Tibial artery (tissue), 4 donors: Measurements from ENCODE around the gene ERN2.
A peak's percentile ranks its signal among the peaks of the same experiment; 100 is the strongest.

ENCODE experiments used
- DNase-seq, 2 donors: peaks; one replicate each; pipeline ENCODE4 v3.0.0-alpha.2; 2019
- H3K27ac ChIP-seq, 2 donors: fragments of 200-600 bp; sonication (generic) in 1 of 2; 1 replicate in 1 of 2; 2 replicates in 1 of 2; pipeline ENCODE4 v1.5.1; 2018 to 2019; ENCODE audit warnings: mild to moderate bottlenecking in 1 of 2
- H3K27me3 ChIP-seq, 2 donors: fragments of 200-600 bp; sonication (generic) in 1 of 2; one replicate each; pipeline versions ENCODE4 v1.5.1 to v1.6.0; 2016 to 2019
- H3K36me3 ChIP-seq, 3 donors: fragments of 200-600 bp; sonication (generic) in 2 of 3; one replicate each; pipeline ENCODE4 v1.5.1; 2016 to 2019; ENCODE audit warnings: mild to moderate bottlenecking in 2 of 3
- H3K4me1 ChIP-seq, 4 donors: fragments of 200-600 bp; sonication (generic) in 2 of 4; 1 replicate in 3 of 4; 2 replicates in 1 of 4; pipeline ENCODE4 v1.5.1; 2016 to 2019
- H3K4me3 ChIP-seq, 2 donors: fragments of 200-600 bp; sonication (generic) in 1 of 2; 1 replicate in 1 of 2; 2 replicates in 1 of 2; pipeline ENCODE4 v1.5.1; 2018 to 2019; ENCODE audit warnings: mild to moderate bottlenecking in 2 of 2
- H3K9me3 ChIP-seq, 3 donors: fragments of 200-600 bp; sonication (generic) in 1 of 3; one replicate each; pipeline ENCODE4 v1.5.1; 2016 to 2019
- intact Hi-C: fragments of 100-400 bp; cut with DNase I; formaldehyde crosslinking; loops from one replicate; pipeline ENCODE4 v1.15.0; 2023; ENCODE audit warnings: low total_unique reads
- TF ChIP-seq, protein P1 (sequence below), 2 experiments: fragments of 200-600 bp in 1 of 2; fragments of 450-650 bp in 1 of 2; IDR thresholded peaks; one replicate each; pipeline ENCODE4 v1.5.1; 2017 to 2019; ENCODE audit warnings: antibody characterized with exemption in 2 of 2, mild to moderate bottlenecking in 1 of 2, moderate library complexity in 1 of 2

The ERN2 gene

DNA sequence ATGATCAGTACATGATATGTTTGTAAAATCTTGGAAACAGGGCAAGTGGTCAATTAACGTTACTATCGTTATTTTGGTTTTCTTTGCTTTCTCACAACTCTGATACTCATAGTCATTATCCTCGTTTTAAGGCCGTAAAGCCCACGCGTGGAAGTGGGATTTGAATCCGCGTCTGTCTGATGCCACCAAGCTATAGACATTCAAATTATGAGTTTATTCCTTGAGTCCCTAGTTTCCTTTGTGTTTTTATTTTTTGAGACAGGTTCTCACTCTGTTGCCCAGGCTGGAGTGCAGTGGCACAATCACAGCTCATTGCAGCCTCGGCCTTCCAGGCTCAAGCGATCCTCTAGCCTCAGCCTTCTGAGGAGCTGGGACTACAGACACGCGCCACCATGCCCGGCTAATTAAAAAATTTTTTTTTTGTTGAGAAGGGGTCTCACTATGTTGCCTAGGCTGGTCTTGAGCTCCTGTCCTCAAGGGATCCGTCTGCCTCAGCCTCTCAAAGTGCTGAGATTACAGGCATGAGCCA is 70.7 kb downstream of the ERN2 start:
- no peaks in the 10 kb centered on the region for H3K27me3 ChIP-seq
- peaks cover 0 to 29% (median 19%) of the 10 kb centered on the region in 4 donors for H3K4me1 ChIP-seq
- H3K4me3 ChIP-seq: peak overlapping the region; percentile 64 to 87
- H3K27ac ChIP-seq: peak overlapping the region; percentile 76 to 90
- DNase-seq: no peak
- H3K36me3 ChIP-seq: peaks cover 20 to 25% (median 23%) of the 10 kb centered on the region in 3 donors
- TF ChIP-seq, protein P1, sequence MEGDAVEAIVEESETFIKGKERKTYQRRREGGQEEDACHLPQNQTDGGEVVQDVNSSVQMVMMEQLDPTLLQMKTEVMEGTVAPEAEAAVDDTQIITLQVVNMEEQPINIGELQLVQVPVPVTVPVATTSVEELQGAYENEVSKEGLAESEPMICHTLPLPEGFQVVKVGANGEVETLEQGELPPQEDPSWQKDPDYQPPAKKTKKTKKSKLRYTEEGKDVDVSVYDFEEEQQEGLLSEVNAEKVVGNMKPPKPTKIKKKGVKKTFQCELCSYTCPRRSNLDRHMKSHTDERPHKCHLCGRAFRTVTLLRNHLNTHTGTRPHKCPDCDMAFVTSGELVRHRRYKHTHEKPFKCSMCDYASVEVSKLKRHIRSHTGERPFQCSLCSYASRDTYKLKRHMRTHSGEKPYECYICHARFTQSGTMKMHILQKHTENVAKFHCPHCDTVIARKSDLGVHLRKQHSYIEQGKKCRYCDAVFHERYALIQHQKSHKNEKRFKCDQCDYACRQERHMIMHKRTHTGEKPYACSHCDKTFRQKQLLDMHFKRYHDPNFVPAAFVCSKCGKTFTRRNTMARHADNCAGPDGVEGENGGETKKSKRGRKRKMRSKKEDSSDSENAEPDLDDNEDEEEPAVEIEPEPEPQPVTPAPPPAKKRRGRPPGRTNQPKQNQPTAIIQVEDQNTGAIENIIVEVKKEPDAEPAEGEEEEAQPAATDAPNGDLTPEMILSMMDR (IDR thresholded peaks at IDR 0.05): no peak
- intact Hi-C loops: loop anchor here (5.0 kb wide), 1 partner anchor 45 kb away; the partner anchor contains the start of gene NDUFAB1
- H3K9me3 ChIP-seq: no peaks in the 10 kb centered on the region

DNA sequence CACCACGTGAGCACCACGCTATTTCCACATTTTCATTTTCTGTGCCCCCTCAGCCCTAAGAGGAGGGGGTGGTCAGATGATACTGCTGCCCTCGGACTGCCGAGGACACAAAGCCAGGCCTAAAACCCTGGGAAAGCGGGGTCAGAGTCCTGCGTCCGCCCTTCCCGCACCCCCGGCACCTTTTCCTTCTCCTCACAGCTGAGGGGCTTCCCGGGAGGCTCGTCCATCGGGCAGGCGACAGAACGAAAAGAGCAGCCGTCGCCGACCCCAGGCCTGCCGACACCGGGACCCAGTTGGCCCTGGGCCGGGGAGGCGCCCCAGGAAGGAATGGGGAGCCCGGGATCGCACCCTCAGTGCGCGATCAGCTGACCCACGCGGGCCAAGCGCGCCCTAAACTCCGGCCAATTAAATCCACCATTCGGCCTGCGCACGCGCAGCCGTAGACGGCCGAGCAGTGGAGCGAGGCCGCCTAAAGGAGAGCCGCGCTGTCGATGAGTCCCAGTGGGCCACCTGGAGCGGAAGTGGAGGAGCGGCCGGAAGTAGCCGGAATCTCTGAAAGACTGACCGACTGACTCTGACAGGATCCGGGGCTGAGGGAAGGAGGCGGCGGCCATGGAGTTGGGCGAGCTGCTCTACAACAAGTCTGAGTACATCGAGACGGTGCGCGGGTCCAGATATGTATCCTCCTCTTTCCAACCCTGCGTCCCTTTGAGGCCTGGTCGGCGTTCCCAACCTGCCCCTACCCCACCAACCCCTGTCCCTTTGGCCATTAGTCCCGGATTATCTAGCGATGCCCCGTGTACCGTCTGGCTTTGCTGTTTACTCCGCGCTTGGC is 71.9 kb downstream of the ERN2 start, which contains the start of the genes DCTN5 and PALB2:
Gene DCTN5, plus strand, starts transcription at position 536 of the 835 bp plus-strand sequence. Its CDS starts 77 bp downstream, at position 613.
Gene PALB2, minus strand, starts transcription at position 380 of the 835 bp plus-strand sequence. Its CDS starts 153 bp downstream, at position 227.
- peak within 1 kb of the TSS; percentile 76 to 90 for H3K27ac ChIP-seq
- peaks cover 23 to 35% (median 24%) of the 10 kb centered on the region in 3 donors for H3K36me3 ChIP-seq
- no peaks in the 10 kb centered on the region for H3K9me3 ChIP-seq
- peak within 1 kb of the TSS; percentile 64 to 87 for H3K4me3 ChIP-seq
- H3K27me3 ChIP-seq: no peaks in the 10 kb centered on the region
- TF ChIP-seq, protein P1 (IDR thresholded peaks at IDR 0.05): peak in 1 of 2 experiments; percentile 9
- DNase-seq: peak; percentile 93 to 96
- H3K4me1 ChIP-seq: peaks cover 0 to 29% (median 19%) of the 10 kb centered on the region in 4 donors
- intact Hi-C loops: loop anchor here (5.0 kb wide), 1 partner anchor 44 kb away; the partner anchor contains the start of gene NDUFAB1

DNA sequence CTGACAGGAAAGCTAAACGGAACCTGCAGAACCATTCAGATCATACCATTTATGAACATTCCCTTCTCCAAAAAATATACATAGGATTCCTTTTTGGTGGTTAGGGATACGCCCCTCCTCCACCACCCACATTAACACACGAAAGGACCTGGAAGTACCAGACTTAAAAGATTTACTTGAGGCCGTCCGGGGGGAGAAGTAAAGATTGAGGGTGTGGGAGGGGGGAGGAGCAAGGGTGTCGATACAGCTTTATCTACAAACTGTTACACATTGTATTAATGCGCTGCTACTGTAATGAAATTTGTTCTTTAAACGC is 72.4 kb downstream of the ERN2 start:
- intact Hi-C loops: loop anchor here (5.0 kb wide), 1 partner anchor 43 kb away; the partner anchor contains the start of gene NDUFAB1
- Histone ChIP-seq H3K4me1 (peaks cover 0 to 29% (median 19%) of the 10 kb centered on the region in 4 donors), H3K27me3 (no peaks in the 10 kb centered on the region), H3K27ac (peak overlapping the region; percentile 76 to 90), H3K36me3 (peaks cover 24 to 41% (median 26%) of the 10 kb centered on the region in 3 donors), H3K9me3 (no peaks in the 10 kb centered on the region), H3K4me3 (peak overlapping the region; percentile 64 to 87)
- DNase-seq: no peak
- TF ChIP-seq, protein P1 (IDR thresholded peaks at IDR 0.05): no peak
